ENCODE results near the gene C9orf78. TPM values are rescaled to one million over a fixed set of nuclear protein-coding genes. Genes with fewer than 3 reads are reported as not detected.

The C9orf78 gene, protein sequence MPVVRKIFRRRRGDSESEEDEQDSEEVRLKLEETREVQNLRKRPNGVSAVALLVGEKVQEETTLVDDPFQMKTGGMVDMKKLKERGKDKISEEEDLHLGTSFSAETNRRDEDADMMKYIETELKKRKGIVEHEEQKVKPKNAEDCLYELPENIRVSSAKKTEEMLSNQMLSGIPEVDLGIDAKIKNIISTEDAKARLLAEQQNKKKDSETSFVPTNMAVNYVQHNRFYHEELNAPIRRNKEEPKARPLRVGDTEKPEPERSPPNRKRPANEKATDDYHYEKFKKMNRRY
- 100 to 1,000 TPM in 1 of 4 donors, 10 to 100 TPM in 3; 47.3 to 139 (median 62.6) TPM for total RNA-seq

DNA sequence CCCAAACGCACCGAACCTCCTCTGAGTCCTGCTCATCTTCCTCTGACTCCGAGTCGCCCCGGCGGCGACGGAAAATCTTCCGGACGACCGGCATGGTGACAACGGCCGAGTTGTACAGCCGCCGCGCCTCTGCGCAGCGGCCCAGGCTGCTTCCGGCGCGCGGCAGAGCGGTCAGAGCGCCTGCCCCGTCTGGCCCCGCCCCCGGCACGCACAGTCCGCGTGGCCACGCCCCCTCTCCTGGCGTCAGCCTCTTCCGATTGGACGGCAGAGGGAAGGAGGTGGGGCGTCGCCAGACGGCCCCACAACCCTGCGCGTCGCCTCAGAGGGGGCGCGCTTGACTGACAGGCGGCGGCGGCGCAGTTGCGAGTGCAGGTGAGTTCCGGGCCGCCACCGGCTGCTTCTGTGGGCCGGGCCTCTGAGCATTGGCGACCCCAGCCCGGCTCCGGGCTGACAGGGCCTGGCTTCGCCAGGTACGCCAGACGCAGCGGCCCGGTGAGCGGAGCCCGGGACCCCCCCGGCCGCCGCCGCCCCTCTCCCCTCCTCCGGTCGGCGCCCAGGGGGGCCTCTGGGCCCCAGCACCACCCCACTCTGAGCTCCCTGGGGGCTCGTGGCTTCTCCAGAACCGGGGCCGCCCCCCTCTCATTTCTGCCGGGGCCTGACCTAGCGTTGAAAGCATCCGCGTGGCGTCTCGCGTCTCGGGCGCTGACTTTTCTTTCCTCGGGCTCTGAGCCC, at the start of gene C9orf78, which contains the start of gene USP20:
TSS of gene C9orf78 (minus strand) at position 148 of the 732 bp plus-strand sequence. CDS start at position 94, 54 bp downstream.
TSS of gene USP20 (plus strand) at position 331 of the 732 bp plus-strand sequence. CDS start 17,098 bp downstream, outside the sequence.
- peak; percentile 96 for DNase-seq (ENCODE audit: extremely low spot score)
- Histone ChIP-seq H3K9me3 (no peaks in the 10 kb centered on the region), H3K27ac (replicated peaks in 1 of 4) (peak within 1 kb of the TSS; percentile 92 to 98 (median 97)), H3K4me1 (peaks cover 26 to 62% (median 54%) of the 10 kb centered on the region in 4 donors), H3K27me3 (no peaks in the 10 kb centered on the region), H3K4me3 (peak within 1 kb of the TSS; percentile 90 to 98 (median 94)), H3K36me3 (peaks cover 18 to 30% (median 26%) of the 10 kb centered on the region in 4 donors)
- WGBS: 0% methylated on average over 4 of the region's 81 CpGs
- TF ChIP-seq EP300 (IDR thresholded peaks at IDR 0.05) (no peak), POLR2A (IDR thresholded peaks at IDR 0.05; ENCODE audit: low read depth) (peak; percentile 73), POLR2AphosphoS5 (IDR thresholded peaks at IDR 0.05) (peak; percentile 94 to 99)
- TF ChIP-seq, protein P1, sequence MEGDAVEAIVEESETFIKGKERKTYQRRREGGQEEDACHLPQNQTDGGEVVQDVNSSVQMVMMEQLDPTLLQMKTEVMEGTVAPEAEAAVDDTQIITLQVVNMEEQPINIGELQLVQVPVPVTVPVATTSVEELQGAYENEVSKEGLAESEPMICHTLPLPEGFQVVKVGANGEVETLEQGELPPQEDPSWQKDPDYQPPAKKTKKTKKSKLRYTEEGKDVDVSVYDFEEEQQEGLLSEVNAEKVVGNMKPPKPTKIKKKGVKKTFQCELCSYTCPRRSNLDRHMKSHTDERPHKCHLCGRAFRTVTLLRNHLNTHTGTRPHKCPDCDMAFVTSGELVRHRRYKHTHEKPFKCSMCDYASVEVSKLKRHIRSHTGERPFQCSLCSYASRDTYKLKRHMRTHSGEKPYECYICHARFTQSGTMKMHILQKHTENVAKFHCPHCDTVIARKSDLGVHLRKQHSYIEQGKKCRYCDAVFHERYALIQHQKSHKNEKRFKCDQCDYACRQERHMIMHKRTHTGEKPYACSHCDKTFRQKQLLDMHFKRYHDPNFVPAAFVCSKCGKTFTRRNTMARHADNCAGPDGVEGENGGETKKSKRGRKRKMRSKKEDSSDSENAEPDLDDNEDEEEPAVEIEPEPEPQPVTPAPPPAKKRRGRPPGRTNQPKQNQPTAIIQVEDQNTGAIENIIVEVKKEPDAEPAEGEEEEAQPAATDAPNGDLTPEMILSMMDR (IDR thresholded peaks at IDR 0.05): no peak
- intact Hi-C loops (cut with DNase I): no loop called here

DNA sequence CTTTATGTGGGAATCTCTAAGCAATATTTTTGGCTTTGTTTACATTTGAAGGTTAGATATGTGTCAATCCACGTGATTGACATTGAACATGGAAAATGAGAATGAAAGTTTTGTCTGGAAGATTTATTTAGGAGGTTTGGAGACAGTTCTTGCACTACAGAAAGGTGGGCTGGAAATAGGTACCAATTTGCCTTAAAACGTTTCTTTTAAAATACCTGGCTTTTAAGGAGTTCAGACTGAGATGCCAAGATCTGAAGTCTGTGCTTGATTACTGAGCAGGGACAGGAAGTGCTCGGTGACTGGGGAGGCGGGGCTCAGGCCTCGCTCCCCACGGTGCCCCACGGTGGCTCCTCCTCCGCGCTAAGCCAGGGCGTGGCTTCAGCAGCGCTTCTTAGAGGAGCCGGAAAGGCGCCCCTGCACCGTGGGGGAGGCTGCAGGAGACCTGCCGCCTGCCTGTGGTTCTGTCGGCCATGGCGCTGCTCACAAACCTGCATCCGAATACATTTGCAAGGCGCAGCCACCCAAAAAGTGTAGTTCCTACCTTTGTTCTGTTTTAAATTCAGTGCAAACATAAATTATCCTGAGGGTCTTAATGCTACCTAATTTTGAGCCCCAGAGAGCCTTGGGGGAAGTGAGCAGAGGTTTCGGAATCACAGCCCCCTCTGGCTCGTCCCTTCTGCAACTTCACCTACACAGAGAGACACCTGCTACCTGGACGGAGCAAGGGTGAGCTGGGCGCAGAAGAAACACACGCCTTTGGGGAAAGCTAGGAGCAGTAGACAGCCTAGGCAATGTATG, 49.3 kb upstream of the C9orf78 start:
- H3K4me1 ChIP-seq: peaks cover 29 to 86% (median 81%) of the 10 kb centered on the region in 4 donors
- 13% methylated on average over 20 of the region's 24 CpGs for WGBS

DNA sequence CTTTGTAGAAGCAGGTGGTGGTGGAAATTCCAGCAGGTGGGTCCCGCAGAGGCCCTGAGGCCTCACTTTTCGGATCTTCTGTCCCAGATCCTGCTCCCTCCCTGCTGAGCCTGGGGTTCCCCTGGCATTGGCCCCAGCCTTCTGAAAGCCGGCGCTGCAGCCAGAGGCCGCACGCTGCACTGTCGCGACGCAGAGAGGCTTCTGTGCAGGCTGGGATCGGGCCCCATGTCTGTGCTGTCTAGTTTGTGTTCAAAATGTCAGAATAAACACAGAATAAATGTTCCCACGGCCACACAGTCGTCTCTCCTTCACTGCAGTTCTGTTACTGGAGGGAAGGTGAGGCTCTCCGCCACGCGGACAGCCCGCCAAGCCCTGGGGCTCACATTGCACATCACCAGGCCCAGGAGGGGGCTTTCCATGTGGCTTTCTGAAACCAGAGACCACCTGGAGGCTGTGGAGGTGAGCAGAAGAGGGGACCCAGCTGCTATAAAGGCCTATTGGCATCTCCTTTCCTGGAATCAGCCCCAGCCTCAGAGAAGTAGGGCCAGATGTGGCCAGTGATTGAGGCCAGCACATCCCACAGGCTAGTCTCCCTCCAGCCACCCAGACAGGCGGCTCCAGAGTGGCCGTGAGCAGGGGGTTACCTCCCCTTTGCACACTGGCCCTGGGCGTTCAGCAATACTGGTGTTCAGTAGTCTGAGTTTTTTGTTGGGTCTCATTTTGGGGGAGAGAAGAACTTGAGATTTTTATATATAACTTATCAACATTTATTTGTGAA, 46.7 kb upstream of the C9orf78 start:
- intact Hi-C loops (cut with DNase I): no loop called here

More for the DNA sequence above, 49.3 kb upstream of the C9orf78 start:
- DNase-seq (ENCODE audit: extremely low spot score): no peak
- intact Hi-C loops (cut with DNase I): loop anchor here (2.0 to 5.0 kb wide), 2 partner anchors 160 to 353 kb away; no protein-coding TSS in a partner anchor
- Histone ChIP-seq H3K4me3 (peak overlapping the region; percentile 33 to 54 (median 41)), H3K27me3 (no peaks in the 10 kb centered on the region), H3K36me3 (peaks cover 0 to 16% (median 14%) of the 10 kb centered on the region in 4 donors), H3K27ac (replicated peaks in 1 of 4) (peak overlapping the region; percentile 86 to 88 (median 86)), H3K9me3 (no peaks in the 10 kb centered on the region)
- TF ChIP-seq POLR2AphosphoS5 (IDR thresholded peaks at IDR 0.05): peak; percentile 63 to 86
- TF ChIP-seq POLR2A (IDR thresholded peaks at IDR 0.05; ENCODE audit: low read depth): no peak
- TF ChIP-seq, protein P1 (IDR thresholded peaks at IDR 0.05): peak in 1 of 3 experiments; percentile 15
- TF ChIP-seq EP300 (IDR thresholded peaks at IDR 0.05): no peak

More for the DNA sequence above, 46.7 kb upstream of the C9orf78 start:
- Histone ChIP-seq H3K4me3 (no peak overlapping the region), H3K27ac (replicated peaks in 1 of 4) (peak overlapping the region in 3 of 4 donors; percentile 46 to 61 (median 47)), H3K27me3 (no peaks in the 10 kb centered on the region), H3K36me3 (no peaks in the 10 kb centered on the region), H3K4me1 (peaks cover 19 to 60% (median 56%) of the 10 kb centered on the region in 4 donors), H3K9me3 (no peaks in the 10 kb centered on the region)
- TF ChIP-seq POLR2A (IDR thresholded peaks at IDR 0.05; ENCODE audit: low read depth) (no peak), POLR2AphosphoS5 (IDR thresholded peaks at IDR 0.05) (no peak), EP300 (IDR thresholded peaks at IDR 0.05) (no peak)
- TF ChIP-seq, protein P1 (IDR thresholded peaks at IDR 0.05): no peak
- WGBS: 79% methylated on average over 19 of the region's 19 CpGs
- DNase-seq (ENCODE audit: extremely low spot score): no peak
